Thymus (tissue), 11 donors: Measurements from ENCODE around the gene ELN. TPM values are rescaled to one million over a fixed set of nuclear protein-coding genes. Genes with fewer than 3 reads are reported as not detected.

Experiments
- DNase-seq, 9 donors: peaks; one replicate each; pipeline ENCODE4 v3.0.0-alpha.2; 2013; ENCODE audit warnings: low spot score in 9 of 9, low read depth in 6 of 9, missing footprints in 1 of 9
- H3K27ac ChIP-seq, 2 donors: one replicate each; pipeline ENCODE4 v1.5.1; 2013; ENCODE audit warnings: control low read depth in 1 of 2, low read depth in 1 of 2, low read length in 1 of 2, mild to moderate bottlenecking in 1 of 2, moderate library complexity in 1 of 2
- H3K27me3 ChIP-seq, 2 donors: one replicate each; pipeline ENCODE4 v1.5.1; 2013; ENCODE audit warnings: low read length in 1 of 2; ENCODE audit not compliant: control insufficient read depth in 2 of 2, insufficient read depth in 1 of 2
- H3K36me3 ChIP-seq, 2 donors: one replicate each; pipeline ENCODE4 v1.5.1; 2013; ENCODE audit warnings: low read length in 1 of 2, mild to moderate bottlenecking in 1 of 2, moderate library complexity in 1 of 2; ENCODE audit not compliant: control insufficient read depth in 2 of 2, insufficient read depth in 2 of 2
- H3K4me1 ChIP-seq, 2 donors: one replicate each; pipeline ENCODE4 v1.5.1; 2013; ENCODE audit warnings: low read length in 2 of 2; ENCODE audit not compliant: control insufficient read depth in 2 of 2, insufficient read depth in 2 of 2
- H3K4me3 ChIP-seq, 2 donors: one replicate each; pipeline ENCODE4 v1.5.1; 2013; ENCODE audit warnings: low read length in 2 of 2, control low read depth in 1 of 2, mild to moderate bottlenecking in 1 of 2
- H3K9me3 ChIP-seq, 2 donors: one replicate each; pipeline ENCODE4 v1.5.1; 2013; ENCODE audit warnings: low read length in 1 of 2, mild to moderate bottlenecking in 1 of 2; ENCODE audit not compliant: control insufficient read depth in 2 of 2, insufficient read depth in 1 of 2
- WGBS: extraction: QIAGEN DNeasy Blood & Tissue Kit; methylation state at CpG from one replicate; pipeline ENCODE4 v1.1.7; 2013; 5-methylcytosine and 5-hydroxymethylcytosine counted together
- polyA plus RNA-seq: library from polyadenylated mRNA; stranded (reverse); fragments of 200-250 nt; gene quantifications from one replicate; pipeline ENCODE4 v1.2.3, GENCODE V29; 2013
- total RNA-seq: library from RNA; stranded (reverse); fragments of 120-200 nt; gene quantifications from one replicate; pipeline ENCODE4 v1.2.4, GENCODE V29; 2013
- donor health status: healthy.

Gene ELN
- total and polyA plus RNA-seq, 2 donors = 5.2 to 29.8 TPM

DNA sequence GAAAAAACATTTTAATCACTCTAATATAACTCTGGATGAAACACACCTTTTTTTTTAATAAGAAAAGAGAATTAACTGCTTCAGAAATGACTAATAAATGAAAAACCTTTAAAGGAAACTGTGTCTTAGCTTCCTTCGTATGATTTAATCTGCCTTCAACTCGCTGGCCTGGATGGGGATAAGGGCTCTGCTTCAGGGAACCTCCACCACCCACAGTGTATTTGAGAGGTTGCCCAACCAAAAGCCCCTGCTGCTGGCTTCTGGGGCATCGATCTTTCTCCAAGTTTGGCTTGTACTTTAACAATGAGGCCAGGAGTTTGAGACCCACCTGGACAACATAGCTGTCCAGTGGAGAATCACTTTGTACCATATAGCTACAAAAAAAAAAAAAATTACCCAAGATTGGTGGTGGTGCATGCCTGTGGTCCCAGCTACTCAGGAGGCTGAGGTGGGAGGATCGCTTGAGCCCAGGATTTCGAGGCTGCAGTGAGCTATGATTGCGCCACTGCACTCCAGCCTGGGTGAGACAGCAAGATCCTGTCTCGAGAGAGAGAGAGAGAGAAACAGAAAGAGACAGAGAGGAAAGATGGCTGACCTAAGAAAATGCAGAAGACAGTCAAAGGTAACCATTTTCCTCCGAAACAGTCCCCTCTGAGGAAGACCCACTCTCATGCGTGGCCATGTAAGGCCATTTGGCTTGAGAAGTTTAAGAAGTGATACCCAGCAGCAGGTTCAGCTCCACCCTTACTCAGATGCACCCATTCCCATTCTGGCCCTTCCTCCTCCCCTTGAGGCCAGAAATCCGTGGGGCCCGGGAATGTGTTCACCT lies 42.0 kb downstream of the ELN start:
- WGBS = 91% methylated on average over 11 of the region's 11 CpGs
- no peaks in the 10 kb centered on the region for H3K27me3 ChIP-seq
- DNase-seq = no peak

DNA sequence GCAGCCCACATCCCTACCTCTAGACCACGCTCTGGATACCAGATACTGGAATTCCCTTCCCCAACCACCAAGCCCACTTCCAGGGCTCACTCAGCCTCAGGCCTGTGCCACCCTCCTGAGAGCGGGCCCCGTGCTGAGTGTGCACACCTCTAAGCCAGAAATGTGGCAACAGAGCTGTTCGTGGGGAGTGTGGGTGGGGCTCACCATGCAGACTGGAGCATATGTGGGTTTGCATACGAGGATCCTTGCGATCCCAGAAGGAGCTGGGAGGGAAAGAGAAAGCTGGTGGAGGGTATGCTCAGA lies 42.6 kb downstream of the ELN start:
- Histone ChIP-seq H3K27me3 (no peaks in the 10 kb centered on the region), H3K36me3 (no peaks in the 10 kb centered on the region), H3K4me1 (no peaks in the 10 kb centered on the region), H3K9me3 (no peaks in the 10 kb centered on the region), H3K4me3 (no peak overlapping the region), H3K27ac (no peak overlapping the region)
- 93% methylated on average over 6 of the region's 6 CpGs for WGBS
- DNase-seq = no peak

More for the DNA sequence above, 42.0 kb downstream of the ELN start:
- Histone ChIP-seq H3K27ac (no peak overlapping the region), H3K4me1 (no peaks in the 10 kb centered on the region), H3K9me3 (no peaks in the 10 kb centered on the region), H3K4me3 (no peak overlapping the region), H3K36me3 (no peaks in the 10 kb centered on the region)

DNA sequence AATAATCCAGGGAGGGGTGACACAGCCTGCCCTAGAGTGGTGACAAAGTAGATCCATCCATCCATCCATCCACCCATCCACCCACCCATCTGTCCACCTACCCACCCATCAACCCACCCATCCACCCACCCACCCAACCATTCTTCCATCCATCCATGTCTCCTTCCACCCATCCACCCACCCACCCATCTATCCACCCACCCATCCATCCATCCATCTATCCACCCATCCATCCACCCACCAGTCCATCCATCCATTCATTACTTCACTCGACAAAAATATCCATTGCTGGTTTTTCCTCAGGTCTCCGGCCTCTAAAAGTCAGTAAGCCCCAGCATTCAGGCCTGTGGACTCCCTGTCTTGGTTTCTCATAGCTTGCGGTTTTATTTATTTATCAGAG lies 43.1 kb downstream of the ELN start:
- 96% methylated on average over 3 of the region's 3 CpGs for WGBS
- no peak overlapping the region for H3K27ac ChIP-seq

DNA sequence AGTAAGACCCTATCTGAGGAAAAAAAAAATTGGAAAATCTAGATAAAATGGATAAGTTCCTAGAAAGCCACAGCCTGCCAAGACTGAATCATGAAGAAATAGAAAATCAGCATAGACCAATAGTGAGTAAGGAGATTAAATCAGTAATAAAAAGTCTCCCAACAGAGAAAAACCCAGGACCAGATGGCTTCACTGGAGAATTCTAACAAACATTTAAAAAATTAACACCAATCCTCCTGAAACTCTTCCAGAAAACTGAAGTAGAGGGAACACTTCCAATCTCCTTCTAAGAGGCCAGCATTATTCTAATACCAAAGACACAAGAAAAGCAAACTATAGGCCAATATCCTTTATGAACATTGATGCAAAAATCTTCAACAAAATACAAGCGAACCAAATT lies 46.8 kb downstream of the ELN start:
- H3K27me3 ChIP-seq = no peaks in the 10 kb centered on the region
- 97% methylated on average over 1 of the region's 1 CpG for WGBS

More for the DNA sequence above, 43.1 kb downstream of the ELN start:
- no peak overlapping the region for H3K4me3 ChIP-seq
- H3K27me3 ChIP-seq = no peaks in the 10 kb centered on the region
- no peaks in the 10 kb centered on the region for H3K9me3 ChIP-seq
- no peaks in the 10 kb centered on the region for H3K4me1 ChIP-seq
- DNase-seq = no peak
- H3K36me3 ChIP-seq = no peaks in the 10 kb centered on the region

DNA sequence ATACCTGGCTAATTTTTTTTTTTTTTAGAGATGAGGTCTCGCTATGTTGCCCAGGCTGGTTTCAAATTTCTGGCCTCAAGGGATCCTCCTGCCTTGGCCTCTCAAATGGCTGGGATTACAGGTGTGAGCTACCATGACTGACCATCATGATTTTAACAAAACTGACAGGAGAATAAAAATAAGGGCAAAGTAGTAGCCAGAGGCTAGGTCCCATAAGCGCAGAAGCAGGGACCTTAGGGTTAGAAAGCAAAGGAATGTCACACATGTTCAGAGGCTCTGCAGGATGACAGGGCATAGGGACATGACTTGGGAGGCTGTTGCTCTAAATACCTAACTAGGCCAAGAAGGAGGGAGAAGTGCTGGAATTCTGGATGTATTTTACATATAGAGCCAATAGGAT lies 50.5 kb downstream of the ELN start:
- peaks cover 2 to 8% of the 10 kb centered on the region in 2 donors for H3K4me1 ChIP-seq
- H3K27ac ChIP-seq = no peak overlapping the region
- no peaks in the 10 kb centered on the region for H3K27me3 ChIP-seq
- 97% methylated on average over 2 of the region's 2 CpGs for WGBS
- H3K36me3 ChIP-seq = no peaks in the 10 kb centered on the region
- no peaks in the 10 kb centered on the region for H3K9me3 ChIP-seq
- H3K4me3 ChIP-seq = no peak overlapping the region
- DNase-seq = no peak

More for the DNA sequence above, 46.8 kb downstream of the ELN start:
- no peak overlapping the region for H3K4me3 ChIP-seq
- no peak overlapping the region for H3K27ac ChIP-seq
- DNase-seq = no peak
- H3K9me3 ChIP-seq = no peaks in the 10 kb centered on the region
- no peaks in the 10 kb centered on the region for H3K4me1 ChIP-seq
- no peaks in the 10 kb centered on the region for H3K36me3 ChIP-seq

DNA sequence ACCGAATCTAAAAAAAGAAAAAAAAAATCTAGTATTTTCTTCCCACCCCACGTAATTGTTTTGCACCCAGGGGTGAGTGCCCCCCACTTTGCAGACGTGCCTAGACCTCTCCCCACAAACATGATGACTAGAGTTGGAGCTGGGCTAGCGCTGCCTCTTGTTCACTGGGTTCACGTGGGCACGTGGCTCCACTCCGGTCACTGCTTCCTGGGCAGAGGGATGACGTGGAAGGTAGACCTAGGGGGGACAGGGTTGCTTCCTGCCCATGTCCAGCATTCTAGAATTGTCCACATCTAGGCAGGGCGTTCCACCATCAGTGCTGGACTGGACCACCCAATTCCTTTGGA lies 54.8 kb downstream of the ELN start:
- no peaks in the 10 kb centered on the region for H3K9me3 ChIP-seq
- H3K4me1 ChIP-seq = peaks cover 7 to 19% of the 10 kb centered on the region in 2 donors
- H3K27ac ChIP-seq = no peak overlapping the region
- 92% methylated on average over 9 of the region's 9 CpGs for WGBS
- no peak overlapping the region for H3K4me3 ChIP-seq
- DNase-seq = no peak
- no peaks in the 10 kb centered on the region for H3K36me3 ChIP-seq
- no peaks in the 10 kb centered on the region for H3K27me3 ChIP-seq

DNA sequence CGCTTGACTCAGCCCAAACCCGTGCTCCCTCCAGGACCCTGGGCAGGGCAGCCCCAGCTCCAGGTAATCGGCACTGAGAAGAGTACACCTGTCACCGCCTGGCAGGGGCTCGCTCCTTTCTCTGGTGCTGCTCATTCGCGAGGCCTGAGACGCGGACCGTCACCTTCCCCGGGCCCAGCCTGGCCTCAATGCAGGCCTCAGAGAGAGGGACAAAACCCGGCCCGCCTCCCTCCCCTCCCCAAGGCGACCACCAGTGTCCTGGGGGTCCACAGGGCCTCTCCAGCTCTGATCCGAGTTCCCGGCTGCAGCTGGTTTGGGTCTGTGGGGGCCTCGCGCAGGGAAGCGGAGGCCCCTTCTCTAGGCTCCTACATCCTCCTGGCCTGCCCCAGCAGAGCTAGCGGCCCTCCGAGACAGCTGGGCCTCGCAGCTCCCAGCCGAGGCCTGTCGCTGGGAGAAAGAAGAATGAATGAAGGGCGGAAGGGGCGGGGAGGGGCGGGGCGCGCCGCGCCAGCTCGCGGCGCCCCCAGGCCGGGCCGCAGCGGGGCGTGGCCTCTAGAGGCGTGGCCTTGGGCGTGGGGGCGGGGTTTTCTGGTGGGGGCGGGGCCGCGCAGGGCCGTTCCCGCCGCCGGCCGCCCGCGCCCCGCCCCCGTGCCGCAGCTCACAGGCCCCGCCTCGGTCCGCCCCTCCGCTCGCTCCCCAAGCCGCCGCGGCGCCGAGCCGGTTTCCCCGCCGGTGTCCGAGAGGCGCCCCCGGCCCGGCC lies 55.3 kb downstream of the ELN start, which contains the start of gene LIMK1:
TSS of gene LIMK1 (plus strand) at position 688 of the 760 bp plus-strand sequence. CDS start 187 bp downstream, outside the sequence.
- WGBS = 14% methylated on average over 71 of the region's 71 CpGs
- DNase-seq = peak in 8 of 9 donors; percentile 63 to 91 (median 78)
- Histone ChIP-seq H3K36me3 (peaks cover 0 to 4% of the 10 kb centered on the region in 2 donors), H3K9me3 (no peaks in the 10 kb centered on the region), H3K4me3 (peak within 1 kb of the TSS; percentile 56 to 95), H3K27ac (peak within 1 kb of the TSS in 1 of 2 donors; percentile 57), H3K27me3 (no peaks in the 10 kb centered on the region), H3K4me1 (peaks cover 7 to 19% of the 10 kb centered on the region in 2 donors)

DNA sequence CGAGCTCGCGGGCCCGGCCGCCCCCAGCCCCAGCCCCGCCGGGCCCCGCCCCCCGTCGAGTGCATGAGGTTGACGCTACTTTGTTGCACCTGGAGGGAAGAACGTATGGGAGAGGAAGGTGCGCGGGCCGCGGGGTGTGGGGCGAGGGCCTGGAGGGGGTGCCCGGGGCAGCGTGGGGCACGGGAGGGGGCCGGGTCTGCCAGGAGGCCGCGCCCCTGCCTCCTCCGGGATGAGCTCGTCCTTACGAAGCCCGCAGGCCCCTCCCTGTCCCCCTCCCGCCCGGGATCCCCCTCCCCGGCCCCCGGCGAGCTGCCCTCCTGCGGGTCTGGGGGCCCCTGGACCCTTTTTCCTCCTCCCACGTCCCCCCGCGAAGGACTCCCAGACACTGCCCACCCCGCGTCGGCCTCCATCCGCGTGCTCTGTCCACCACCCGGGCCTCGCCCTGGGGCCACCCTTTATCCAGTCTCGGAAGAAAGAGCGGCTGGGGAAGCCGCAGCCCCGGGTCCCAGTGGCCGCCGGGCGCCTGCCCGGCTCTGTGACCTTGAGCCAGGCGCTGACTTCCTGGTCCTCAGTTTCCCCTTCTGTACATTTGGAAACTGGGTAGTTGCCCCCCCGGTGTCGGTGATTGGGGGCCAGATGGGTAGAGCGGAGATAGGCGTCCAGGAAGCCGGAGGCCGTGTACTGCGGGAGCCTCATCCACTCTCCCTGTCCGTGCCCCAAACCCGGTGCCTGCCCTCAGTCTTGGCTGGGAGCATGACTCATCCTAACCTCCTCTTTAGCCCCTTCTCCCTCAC lies 56.2 kb downstream of the ELN start:
- no peak overlapping the region for H3K27ac ChIP-seq
- H3K4me3 ChIP-seq = peak overlapping the region; percentile 56 to 95
- H3K27me3 ChIP-seq = no peaks in the 10 kb centered on the region
- 3% methylated on average over 61 of the region's 61 CpGs for WGBS
- peaks cover 7 to 19% of the 10 kb centered on the region in 2 donors for H3K4me1 ChIP-seq
- peak in 6 of 9 donors; percentile 15 to 73 (median 48) for DNase-seq
- peaks cover 0 to 4% of the 10 kb centered on the region in 2 donors for H3K36me3 ChIP-seq
- H3K9me3 ChIP-seq = no peaks in the 10 kb centered on the region
